ENCODE data around the gene RIC3.
A peak's percentile ranks its signal among the peaks of the same experiment; 100 is the strongest.
"Not testable (repeated sequence)": the region's sequence is repeated elsewhere in the genome, so short reads cannot be mapped to it uniquely, and the experiment has no call there.

The RIC3 gene

GRCh38 chr11:8167796-8168195 lies 1.0 kb downstream of the RIC3 start:
- 66% methylated on average over 2 of the region's 4 CpGs for WGBS (ENCODE audit: insufficient coverage)
- peaks cover 0 to 20% (median 9%) of the 10 kb centered on the region in 4 experiments for H3K4me1 ChIP-seq (ENCODE audit: control extremely low read depth in 1 of 4, control insufficient read depth in 4 of 4, insufficient read depth in 4 of 4, low read length in 3 of 4)
- H3K9me3 ChIP-seq (ENCODE audit: control extremely low read depth in 1 of 5, control insufficient read depth in 4 of 5, insufficient read depth in 2 of 5, low read depth in 1 of 5, low read length in 4 of 5) = peaks cover 0 to 4% (median 0%) of the 10 kb centered on the region in 5 experiments
- CTCF ChIA-PET = no interaction called here
- H3K4me3 ChIP-seq (ENCODE audit: control insufficient read depth in 1 of 7, extremely low read depth in 1 of 7, insufficient read depth in 4 of 7, low read depth in 2 of 7, low read length in 6 of 7) = peak overlapping the region in 3 of 7 experiments; percentile 2 to 88 (median 80)
- H3K27me3 ChIP-seq (replicated peaks in 2 of 5; ENCODE audit: control insufficient read depth in 4 of 5, insufficient read depth in 5 of 5, low read length in 4 of 5) = peaks cover 2 to 33% (median 22%) of the 10 kb centered on the region in 5 experiments
- POLR2A ChIA-PET = no interaction called here
- H3K27ac ChIP-seq (ENCODE audit: insufficient read depth in 1 of 2, low read depth in 1 of 2, low read length in 2 of 2, poor library complexity in 1 of 2, severe bottlenecking in 2 of 2) = no peak overlapping the region
- H3K36me3 ChIP-seq (ENCODE audit: control insufficient read depth in 4 of 4, insufficient read depth in 4 of 4, low read length in 3 of 4) = no peaks in the 10 kb centered on the region
- peak in 2 of 3 donors; percentile 39 to 59 for DNase-seq

- Histone ChIP-seq H3K27me3 (replicated peaks in 2 of 5; ENCODE audit: control insufficient read depth in 4 of 5, insufficient read depth in 5 of 5, low read length in 4 of 5) (peaks cover 0 to 21% (median 17%) of the 10 kb centered on the region in 5 experiments), H3K27ac (ENCODE audit: insufficient read depth in 1 of 2, low read depth in 1 of 2, low read length in 2 of 2, poor library complexity in 1 of 2, severe bottlenecking in 2 of 2) (no peak overlapping the region), H3K9me3 (ENCODE audit: control extremely low read depth in 1 of 5, control insufficient read depth in 4 of 5, insufficient read depth in 2 of 5, low read depth in 1 of 5, low read length in 4 of 5) (peaks cover 0 to 4% (median 0%) of the 10 kb centered on the region in 5 experiments), H3K36me3 (ENCODE audit: control insufficient read depth in 4 of 4, insufficient read depth in 4 of 4, low read length in 3 of 4) (no peaks in the 10 kb centered on the region), H3K4me3 (ENCODE audit: control insufficient read depth in 1 of 7, extremely low read depth in 1 of 7, insufficient read depth in 4 of 7, low read depth in 2 of 7, low read length in 6 of 7) (no peak overlapping the region), H3K4me1 (ENCODE audit: control extremely low read depth in 1 of 4, control insufficient read depth in 4 of 4, insufficient read depth in 4 of 4, low read length in 3 of 4) (peaks cover 0 to 20% (median 9%) of the 10 kb centered on the region in 4 experiments)
- no peak for DNase-seq
- ChIA-PET CTCF (no interaction called here), POLR2A (no interaction called here)
Observed at GRCh38 chr11:8164746-8165145, 4.1 kb downstream of the RIC3 start.

- CTCF ChIA-PET = interaction anchor here (1.1 kb wide), 1 partner anchor 32 kb away, joined by 3 read pairs; no protein-coding TSS in a partner anchor
- H3K36me3 ChIP-seq (ENCODE audit: control insufficient read depth in 4 of 4, insufficient read depth in 4 of 4, low read length in 3 of 4); DNase-seq; H3K27ac ChIP-seq (ENCODE audit: insufficient read depth in 1 of 2, low read depth in 1 of 2, low read length in 2 of 2, poor library complexity in 1 of 2, severe bottlenecking in 2 of 2); H3K4me3 ChIP-seq (ENCODE audit: control insufficient read depth in 1 of 7, extremely low read depth in 1 of 7, insufficient read depth in 4 of 7, low read depth in 2 of 7, low read length in 6 of 7); POLR2A ChIA-PET; H3K4me1 ChIP-seq (ENCODE audit: control extremely low read depth in 1 of 4, control insufficient read depth in 4 of 4, insufficient read depth in 4 of 4, low read length in 3 of 4); H3K27me3 ChIP-seq (replicated peaks in 2 of 5; ENCODE audit: control insufficient read depth in 4 of 5, insufficient read depth in 5 of 5, low read length in 4 of 5); H3K9me3 ChIP-seq (ENCODE audit: control extremely low read depth in 1 of 5, control insufficient read depth in 4 of 5, insufficient read depth in 2 of 5, low read depth in 1 of 5, low read length in 4 of 5): not testable (repeated sequence)
- 100% methylated on average over 4 of the region's 13 CpGs for WGBS (ENCODE audit: insufficient coverage)
Observed at GRCh38 chr11:8161627-8162304, 7.1 kb downstream of the RIC3 start.

- H3K9me3 ChIP-seq (ENCODE audit: control extremely low read depth in 1 of 5, control insufficient read depth in 4 of 5, insufficient read depth in 2 of 5, low read depth in 1 of 5, low read length in 4 of 5) = no peaks in the 10 kb centered on the region
- no peak overlapping the region for H3K27ac ChIP-seq (ENCODE audit: insufficient read depth in 1 of 2, low read depth in 1 of 2, low read length in 2 of 2, poor library complexity in 1 of 2, severe bottlenecking in 2 of 2)
- H3K27me3 ChIP-seq (replicated peaks in 2 of 5; ENCODE audit: control insufficient read depth in 4 of 5, insufficient read depth in 5 of 5, low read length in 4 of 5) = peaks cover 0 to 4% (median 0%) of the 10 kb centered on the region in 5 experiments
- no peak for DNase-seq
- POLR2A ChIA-PET = no interaction called here
- CTCF ChIA-PET = no interaction called here
- no peaks in the 10 kb centered on the region for H3K36me3 ChIP-seq (ENCODE audit: control insufficient read depth in 4 of 4, insufficient read depth in 4 of 4, low read length in 3 of 4)
- H3K4me1 ChIP-seq (ENCODE audit: control extremely low read depth in 1 of 4, control insufficient read depth in 4 of 4, insufficient read depth in 4 of 4, low read length in 3 of 4) = no peaks in the 10 kb centered on the region
- no peak overlapping the region for H3K4me3 ChIP-seq (ENCODE audit: control insufficient read depth in 1 of 7, extremely low read depth in 1 of 7, insufficient read depth in 4 of 7, low read depth in 2 of 7, low read length in 6 of 7)
- 100% methylated on average over 2 of the region's 3 CpGs for WGBS (ENCODE audit: insufficient coverage)
Observed at GRCh38 chr11:8156877-8157276, 11.9 kb downstream of the RIC3 start.

- ChIA-PET POLR2A (no interaction called here), CTCF (no interaction called here)
- H3K27me3 ChIP-seq (replicated peaks in 2 of 5; ENCODE audit: control insufficient read depth in 4 of 5, insufficient read depth in 5 of 5, low read length in 4 of 5) = no peaks in the 10 kb centered on the region
- no peaks in the 10 kb centered on the region for H3K36me3 ChIP-seq (ENCODE audit: control insufficient read depth in 4 of 4, insufficient read depth in 4 of 4, low read length in 3 of 4)
- no peak overlapping the region for H3K27ac ChIP-seq (ENCODE audit: insufficient read depth in 1 of 2, low read depth in 1 of 2, low read length in 2 of 2, poor library complexity in 1 of 2, severe bottlenecking in 2 of 2)
- WGBS (ENCODE audit: insufficient coverage) = 100% methylated on average over 2 of the region's 6 CpGs
- no peak overlapping the region for H3K4me3 ChIP-seq (ENCODE audit: control insufficient read depth in 1 of 7, extremely low read depth in 1 of 7, insufficient read depth in 4 of 7, low read depth in 2 of 7, low read length in 6 of 7)
- H3K4me1 ChIP-seq (ENCODE audit: control extremely low read depth in 1 of 4, control insufficient read depth in 4 of 4, insufficient read depth in 4 of 4, low read length in 3 of 4) = no peaks in the 10 kb centered on the region
- peak in 1 of 3 donors; percentile 8 for DNase-seq
- no peaks in the 10 kb centered on the region for H3K9me3 ChIP-seq (ENCODE audit: control extremely low read depth in 1 of 5, control insufficient read depth in 4 of 5, insufficient read depth in 2 of 5, low read depth in 1 of 5, low read length in 4 of 5)
Observed at GRCh38 chr11:8149726-8150125, 19.1 kb downstream of the RIC3 start.

GRCh38 chr11:8138526-8138925 lies 30.3 kb downstream of the RIC3 start:
- Histone ChIP-seq H3K9me3 (ENCODE audit: control extremely low read depth in 1 of 5, control insufficient read depth in 4 of 5, insufficient read depth in 2 of 5, low read depth in 1 of 5, low read length in 4 of 5) (peaks cover 0 to 3% (median under 1%) of the 10 kb centered on the region in 5 experiments), H3K27me3 (replicated peaks in 2 of 5; ENCODE audit: control insufficient read depth in 4 of 5, insufficient read depth in 5 of 5, low read length in 4 of 5) (no peaks in the 10 kb centered on the region), H3K4me1 (ENCODE audit: control extremely low read depth in 1 of 4, control insufficient read depth in 4 of 4, insufficient read depth in 4 of 4, low read length in 3 of 4) (no peaks in the 10 kb centered on the region), H3K27ac (ENCODE audit: insufficient read depth in 1 of 2, low read depth in 1 of 2, low read length in 2 of 2, poor library complexity in 1 of 2, severe bottlenecking in 2 of 2) (no peak overlapping the region), H3K36me3 (ENCODE audit: control insufficient read depth in 4 of 4, insufficient read depth in 4 of 4, low read length in 3 of 4) (peaks cover 0 to 17% (median 4%) of the 10 kb centered on the region in 4 experiments), H3K4me3 (ENCODE audit: control insufficient read depth in 1 of 7, extremely low read depth in 1 of 7, insufficient read depth in 4 of 7, low read depth in 2 of 7, low read length in 6 of 7) (no peak overlapping the region)
- ChIA-PET POLR2A (no interaction called here), CTCF (no interaction called here)
- 80% methylated on average over 1 of the region's 2 CpGs for WGBS (ENCODE audit: insufficient coverage)
- no peak for DNase-seq

GRCh38 chr11:8127447-8127846 lies 41.4 kb downstream of the RIC3 start:
- Histone ChIP-seq H3K36me3 (ENCODE audit: control insufficient read depth in 4 of 4, insufficient read depth in 4 of 4, low read length in 3 of 4) (peaks cover 0 to 2% (median 0%) of the 10 kb centered on the region in 4 experiments), H3K27ac (ENCODE audit: insufficient read depth in 1 of 2, low read depth in 1 of 2, low read length in 2 of 2, poor library complexity in 1 of 2, severe bottlenecking in 2 of 2) (no peak overlapping the region), H3K27me3 (replicated peaks in 2 of 5; ENCODE audit: control insufficient read depth in 4 of 5, insufficient read depth in 5 of 5, low read length in 4 of 5) (no peaks in the 10 kb centered on the region), H3K9me3 (ENCODE audit: control extremely low read depth in 1 of 5, control insufficient read depth in 4 of 5, insufficient read depth in 2 of 5, low read depth in 1 of 5, low read length in 4 of 5) (no peaks in the 10 kb centered on the region), H3K4me1 (ENCODE audit: control extremely low read depth in 1 of 4, control insufficient read depth in 4 of 4, insufficient read depth in 4 of 4, low read length in 3 of 4) (no peaks in the 10 kb centered on the region), H3K4me3 (ENCODE audit: control insufficient read depth in 1 of 7, extremely low read depth in 1 of 7, insufficient read depth in 4 of 7, low read depth in 2 of 7, low read length in 6 of 7) (no peak overlapping the region)
- WGBS (ENCODE audit: insufficient coverage) = 100% methylated on average over 1 of the region's 2 CpGs
- ChIA-PET POLR2A (no interaction called here), CTCF (no interaction called here)
- DNase-seq = no peak
